ENCODE results near the gene TPD52L1.

TPD52L1 gene

GRCh38 chr6:125299257-125299656 is 145.7 kb downstream of the TPD52L1 start:
- DNase-seq (ENCODE audit: low read depth) = no peak
- TF ChIP-seq CTCF (conservative IDR thresholded peaks at IDR 0.05; ENCODE audit: control insufficient read depth, insufficient read depth, low read depth, low read length) = no peak
- no peak overlapping the region for H3K4me3 ChIP-seq (ENCODE audit: control insufficient read depth, low read depth, low read length)

- H3K4me3 ChIP-seq (ENCODE audit: control insufficient read depth, low read depth, low read length) = peak overlapping the region; percentile 72
- peak; percentile 29 for DNase-seq (ENCODE audit: low read depth)
- TF ChIP-seq CTCF (conservative IDR thresholded peaks at IDR 0.05; ENCODE audit: control insufficient read depth, insufficient read depth, low read depth, low read length) = no peak
Measured at GRCh38 chr6:125300992-125301434, 147.4 kb downstream of the TPD52L1 start.

GRCh38 chr6:125301435-125302391 is 148.1 kb downstream of the TPD52L1 start, which contains the start of gene HDDC2:
Gene HDDC2, minus strand, starts transcription at chr6:125301967. Its CDS starts 35 bp downstream, at chr6:125301932.
- DNase-seq (ENCODE audit: low read depth) = peak; percentile 58
- peak within 1 kb of the TSS; percentile 72 for H3K4me3 ChIP-seq (ENCODE audit: control insufficient read depth, low read depth, low read length)
- no peak for TF ChIP-seq CTCF (conservative IDR thresholded peaks at IDR 0.05; ENCODE audit: control insufficient read depth, insufficient read depth, low read depth, low read length)

GRCh38 chr6:125302840-125303511 is 149.4 kb downstream of the TPD52L1 start:
- TF ChIP-seq CTCF (conservative IDR thresholded peaks at IDR 0.05; ENCODE audit: control insufficient read depth, insufficient read depth, low read depth, low read length) = no peak
- no peak for DNase-seq (ENCODE audit: low read depth)
- H3K4me3 ChIP-seq (ENCODE audit: control insufficient read depth, low read depth, low read length) = no peak overlapping the region

- H3K4me3 ChIP-seq (ENCODE audit: control insufficient read depth, low read depth, low read length) = no peak overlapping the region
- no peak for DNase-seq (ENCODE audit: low read depth)
- TF ChIP-seq CTCF (conservative IDR thresholded peaks at IDR 0.05; ENCODE audit: control insufficient read depth, insufficient read depth, low read depth, low read length) = no peak
Measured at GRCh38 chr6:125303512-125303854, 149.9 kb downstream of the TPD52L1 start.

- no peak overlapping the region for H3K4me3 ChIP-seq (ENCODE audit: control insufficient read depth, low read depth, low read length)
- no peak for DNase-seq (ENCODE audit: low read depth)
- no peak for TF ChIP-seq CTCF (conservative IDR thresholded peaks at IDR 0.05; ENCODE audit: control insufficient read depth, insufficient read depth, low read depth, low read length)
Measured at GRCh38 chr6:125304970-125305660, 151.5 kb downstream of the TPD52L1 start.

Measured in fibroblast of mammary gland (primary cell).